Kidney (tissue), 14 donors: ENCODE measurements around the gene NYNRIN. TPM values are rescaled to one million over a fixed set of nuclear protein-coding genes. Genes with fewer than 3 reads are reported as not detected.

Source experiments
- DNase-seq, 5 donors: peaks; one replicate each; pipeline ENCODE4 v3.0.0-alpha.2; 2013 to 2020
- FAIRE-seq: peaks from 2 replicates; lab custom pipeline; 2012; peaks lifted over from hg19 to GRCh38; lab: Jason Lieb, UNC
- H3K27ac ChIP-seq, 2 donors: one replicate each; pipeline ENCODE4 v1.7.0; 2013; ENCODE audit warnings: low read depth in 2 of 2, low read length in 2 of 2, inconsistent platforms in 1 of 2
- H3K27me3 ChIP-seq: one replicate; pipeline ENCODE4 v1.7.1; 2013; ENCODE audit warnings: low read length, inconsistent platforms; ENCODE audit not compliant: control insufficient read depth, insufficient read depth
- H3K36me3 ChIP-seq, 3 donors: one replicate each; pipeline versions ENCODE4 v1.7.0 to v1.7.1; 2013; ENCODE audit warnings: low read length in 3 of 3, control low read depth in 1 of 3, inconsistent platforms in 1 of 3; ENCODE audit not compliant: insufficient read depth in 3 of 3, control insufficient read depth in 2 of 3
- H3K4me1 ChIP-seq, 3 donors: one replicate each; pipeline versions ENCODE4 v1.7.0 to v1.7.1; 2013; ENCODE audit warnings: low read length in 3 of 3, inconsistent platforms in 1 of 3, low read depth in 1 of 3; ENCODE audit not compliant: control insufficient read depth in 2 of 3, insufficient read depth in 2 of 3
- H3K4me3 ChIP-seq, 3 donors: one replicate each; pipeline versions ENCODE4 v1.7.0 to v1.8.1; 2013; ENCODE audit warnings: low read length in 3 of 3, control low read depth in 1 of 3, inconsistent platforms in 1 of 3
- H3K9ac ChIP-seq, 3 donors: one replicate each; pipeline versions ENCODE4 v1.7.0 to v1.7.1; 2013; ENCODE audit warnings: low read length in 3 of 3, control low read depth in 1 of 3, inconsistent platforms in 1 of 3
- H3K9me3 ChIP-seq, 3 donors: one replicate each; pipeline versions ENCODE4 v1.7.0 to v1.7.1; 2013; ENCODE audit warnings: low read length in 3 of 3, control low read depth in 1 of 3, inconsistent platforms in 1 of 3; ENCODE audit not compliant: control insufficient read depth in 2 of 3, insufficient read depth in 1 of 3
- CTCF ChIP-seq: IDR thresholded peaks from 3 replicates; pipeline ENCODE4 v1.5.1; 2012; ENCODE audit warnings: mild to moderate bottlenecking, moderate library complexity, borderline replicate concordance; ENCODE audit not compliant: insufficient read depth; ENCODE audit errors: extremely low read depth
- intact Hi-C: fragments of 100-400 bp; cut with DNase I; formaldehyde crosslinking; loops from one replicate; pipeline ENCODE4 v1.11.1; 2022
- polyA plus RNA-seq: library from polyadenylated mRNA; stranded (reverse); fragments of 350-450 nt; fragmentation: Illumina TruSeq; extraction: RNeasy Lipid Tissue Mini Kit (QIAGEN cat#74804); gene quantifications from one replicate; pipeline ENCODE4 v1.2.3, GENCODE V29; 2014; ENCODE audit warnings: low read depth, low replicate concordance; ENCODE audit not compliant: insufficient read depth
- total RNA-seq: library from RNA; stranded (reverse); fragmentation: NEBNext Ultra II Directional; extraction: Animal tissue kit (Norgen Biotek cat#: 25700); gene quantifications from one replicate; pipeline ENCODE4 v1.2.1, GENCODE V29; 2021
- donor health status: control.
- donor health status: control.
- donor health status: control.
- donor health status: control.
- donor health status: control.
- donor health status: DM: yes; HTN: yes; CAD: no.
- donor health status: Normal renal cell carcinoma (clear cell type).

The NYNRIN gene
- total and polyA plus RNA-seq, 2 donors from 2014 or later = 4.4 to 12.1 TPM

- FAIRE-seq (no peak), DNase-seq (peak; percentile 89 to 98 (median 95))
- Histone ChIP-seq H3K36me3 (peaks cover 3 to 17% (median 13%) of the 10 kb centered on the region in 3 donors), H3K9me3 (no peaks in the 10 kb centered on the region), H3K27me3 (no peaks in the 10 kb centered on the region), H3K4me3 (peak within 1 kb of the TSS; percentile 81 to 98 (median 96)), H3K27ac (peak within 1 kb of the TSS; percentile 96 to 98), H3K9ac (peak within 1 kb of the TSS; percentile 74 to 98 (median 94)), H3K4me1 (peaks cover 0 to 30% (median 15%) of the 10 kb centered on the region in 3 donors)
- TF ChIP-seq CTCF = no peak
- intact Hi-C loops = loop anchor here (10.0 kb wide), 1 partner anchor 55 kb away; no protein-coding TSS in a partner anchor
Measured at GRCh38 chr14:24429395-24430142, 30.8 kb downstream of the NYNRIN start, which contains the start of the genes CBLN3 and KHNYN. TSS of gene CBLN3 (minus strand) at chr14:24429668. CDS start at chr14:24429054, 614 bp downstream. TSS of gene KHNYN (plus strand) at chr14:24429954. CDS start at chr14:24430731, 777 bp downstream.

- H3K9me3 ChIP-seq = no peaks in the 10 kb centered on the region
- FAIRE-seq (no peak), DNase-seq (peak; percentile 83 to 93 (median 91))
- intact Hi-C loops = no loop called here
- peak overlapping the region; percentile 96 to 98 for H3K27ac ChIP-seq
- no peaks in the 10 kb centered on the region for H3K27me3 ChIP-seq
- H3K9ac ChIP-seq = peak overlapping the region; percentile 74 to 98 (median 94)
- peak overlapping the region; percentile 81 to 98 (median 96) for H3K4me3 ChIP-seq
- no peak for TF ChIP-seq CTCF
- peaks cover 0 to 30% (median 15%) of the 10 kb centered on the region in 3 donors for H3K4me1 ChIP-seq
- H3K36me3 ChIP-seq = peaks cover 3 to 17% (median 13%) of the 10 kb centered on the region in 3 donors
Measured at GRCh38 chr14:24430143-24430681, 31.4 kb downstream of the NYNRIN start.

- TF ChIP-seq CTCF = no peak
- H3K9ac ChIP-seq = peak overlapping the region; percentile 74 to 98 (median 94)
- peaks cover 3 to 17% (median 13%) of the 10 kb centered on the region in 3 donors for H3K36me3 ChIP-seq
- no peaks in the 10 kb centered on the region for H3K27me3 ChIP-seq
- intact Hi-C loops = no loop called here
- peak overlapping the region; percentile 96 to 98 for H3K27ac ChIP-seq
- no peaks in the 10 kb centered on the region for H3K9me3 ChIP-seq
- peak overlapping the region; percentile 81 to 98 (median 96) for H3K4me3 ChIP-seq
- DNase-seq (peak in 3 of 5 donors; percentile 60 to 78 (median 62)), FAIRE-seq (no peak)
- H3K4me1 ChIP-seq = peaks cover 0 to 28% (median 15%) of the 10 kb centered on the region in 3 donors
Measured at GRCh38 chr14:24430682-24431568, 32.1 kb downstream of the NYNRIN start.
